ENCODE measurements around the gene GM2A. TPM values are rescaled to one million over a fixed set of nuclear protein-coding genes. Genes with fewer than 3 reads are reported as not detected.

The GM2A gene
- polyA plus RNA-seq, 3 donors, result 22.2 to 57.9 (median 28.0) TPM

- Histone ChIP-seq H3K4me2 (replicated peaks; ENCODE audit: extremely low read depth, low read length, poor library complexity, severe bottlenecking) (peak overlapping the region; percentile 56), H3K4me3 (replicated peaks in 1 of 3; ENCODE audit: low read depth in 2 of 3, low read length in 3 of 3) (peak overlapping the region in 1 of 3 experiments; percentile 55), H4K20me1 (ENCODE audit: insufficient read depth, low read length) (peaks cover 40% of the 10 kb centered on the region), H3K9me3 (replicated peaks in 1 of 2; ENCODE audit: control insufficient read depth in 1 of 2, insufficient read depth in 1 of 2, low read length in 2 of 2) (no peaks in the 10 kb centered on the region), H3K9ac (ENCODE audit: insufficient read depth, low read length, poor library complexity, severe bottlenecking) (no peak overlapping the region), H2AFZ (ENCODE audit: insufficient read depth, low read depth, low read length, poor library complexity, severe bottlenecking) (no peak overlapping the region), H3K27me3 (ENCODE audit: control insufficient read depth in 2 of 2, insufficient read depth in 2 of 2, low read length in 2 of 2) (no peaks in the 10 kb centered on the region), H3K36me3 (replicated peaks in 1 of 2; ENCODE audit: control insufficient read depth in 1 of 2, insufficient read depth in 2 of 2, low read length in 2 of 2) (peaks cover 24 to 36% of the 10 kb centered on the region in 2 donors), H3K4me1 (ENCODE audit: control insufficient read depth in 1 of 2, insufficient read depth in 2 of 2, low read length in 2 of 2) (peaks cover 62 to 63% of the 10 kb centered on the region in 2 donors), H3K79me2 (ENCODE audit: insufficient read depth, low read length) (peaks cover 85% of the 10 kb centered on the region), H3K27ac (ENCODE audit: low read depth in 1 of 2, low read length in 2 of 2) (peak overlapping the region; percentile 78 to 94)
- H3K9me3 Mint-ChIP-seq, result no peaks in the 10 kb centered on the region
- intact Hi-C loops (cut with micrococcal nuclease), result loop anchor here in 1 of 2 donors (10.0 kb wide), 1 partner anchor 203 kb away; no protein-coding TSS in a partner anchor
- no CpG with 5 or more reads among the region's 7 CpGs for WGBS (ENCODE audit: insufficient coverage)
- no peak for TF ChIP-seq CTCF (IDR thresholded peaks at IDR 0.05)
- H3K4me1 Mint-ChIP-seq, result peaks cover 62% of the 10 kb centered on the region
- DNase-seq, result peak; percentile 78 to 88 (median 79)
- peak overlapping the region in 1 of 2 donors; percentile 69 for H3K4me3 Mint-ChIP-seq
- H3K27ac Mint-ChIP-seq, result peak overlapping the region; percentile 92 to 100 (median 97)
- H3K27me3 Mint-ChIP-seq (ENCODE audit: low read depth in 3 of 3), result peaks cover 0 to 3% (median 2%) of the 10 kb centered on the region in 3 donors
- peaks cover 36 to 40% of the 10 kb centered on the region in 2 donors for H3K36me3 Mint-ChIP-seq
These were observed 5.2 kb downstream of the GM2A start for GRCh38 chr5:151258201-151258611.

- H3K4me1 Mint-ChIP-seq, result peaks cover 63% of the 10 kb centered on the region
- Histone ChIP-seq H3K79me2 (ENCODE audit: insufficient read depth, low read length) (peaks cover 84% of the 10 kb centered on the region), H2AFZ (ENCODE audit: insufficient read depth, low read depth, low read length, poor library complexity, severe bottlenecking) (no peak overlapping the region), H3K9me3 (replicated peaks in 1 of 2; ENCODE audit: control insufficient read depth in 1 of 2, insufficient read depth in 1 of 2, low read length in 2 of 2) (no peaks in the 10 kb centered on the region), H3K27ac (ENCODE audit: low read depth in 1 of 2, low read length in 2 of 2) (peak overlapping the region; percentile 78 to 94), H3K4me1 (ENCODE audit: control insufficient read depth in 1 of 2, insufficient read depth in 2 of 2, low read length in 2 of 2) (peaks cover 62% of the 10 kb centered on the region in 2 donors), H3K9ac (ENCODE audit: insufficient read depth, low read length, poor library complexity, severe bottlenecking) (peak overlapping the region; percentile 13), H3K36me3 (replicated peaks in 1 of 2; ENCODE audit: control insufficient read depth in 1 of 2, insufficient read depth in 2 of 2, low read length in 2 of 2) (peaks cover 24 to 36% of the 10 kb centered on the region in 2 donors), H3K27me3 (ENCODE audit: control insufficient read depth in 2 of 2, insufficient read depth in 2 of 2, low read length in 2 of 2) (no peaks in the 10 kb centered on the region), H3K4me2 (replicated peaks; ENCODE audit: extremely low read depth, low read length, poor library complexity, severe bottlenecking) (peak overlapping the region; percentile 56), H3K4me3 (replicated peaks in 1 of 3; ENCODE audit: low read depth in 2 of 3, low read length in 3 of 3) (peak overlapping the region in 1 of 3 experiments; percentile 55), H4K20me1 (ENCODE audit: insufficient read depth, low read length) (peaks cover 46% of the 10 kb centered on the region)
- TF ChIP-seq CTCF (IDR thresholded peaks at IDR 0.05), result no peak
- H3K27me3 Mint-ChIP-seq (ENCODE audit: low read depth in 3 of 3), result peaks cover 0 to 3% (median 2%) of the 10 kb centered on the region in 3 donors
- no peaks in the 10 kb centered on the region for H3K9me3 Mint-ChIP-seq
- intact Hi-C loops (cut with micrococcal nuclease), result loop anchor here in 1 of 2 donors (10.0 kb wide), 1 partner anchor 204 kb away; no protein-coding TSS in a partner anchor
- DNase-seq, result peak in 1 of 3 donors; percentile 85
- H3K27ac Mint-ChIP-seq, result peak overlapping the region; percentile 92 to 100 (median 97)
- peaks cover 42 to 46% of the 10 kb centered on the region in 2 donors for H3K36me3 Mint-ChIP-seq
- peak overlapping the region; percentile 31 to 39 for H3K4me3 Mint-ChIP-seq
- 47% methylated on average over 1 of the region's 1 CpG for WGBS (ENCODE audit: insufficient coverage)
These were observed 5.8 kb downstream of the GM2A start for GRCh38 chr5:151258816-151259215.
